Testis (tissue), 3 donors: ENCODE measurements around the gene CIBAR2. TPM values are rescaled to one million over a fixed set of nuclear protein-coding genes. Genes with fewer than 3 reads are reported as not detected.
A peak's percentile ranks its signal among the peaks of the same experiment; 100 is the strongest.

Source experiments
- DNase-seq: peaks from one replicate; pipeline ENCODE4 v3.0.0-alpha.2; 2019
- H3K27ac ChIP-seq, 2 donors: fragments of 200-600 bp; sonication (generic); one replicate each; pipeline ENCODE4 v1.5.1; 2019
- H3K27me3 ChIP-seq: fragments of 200-600 bp; sonication (generic); one replicate; pipeline ENCODE4 v1.5.1; 2019
- H3K36me3 ChIP-seq: fragments of 200-600 bp; sonication (generic); one replicate; pipeline ENCODE4 v1.5.1; 2017; ENCODE audit warnings: low read depth; ENCODE audit errors: missing control alignments
- H3K4me1 ChIP-seq: fragments of 200-600 bp; sonication (generic); one replicate; pipeline ENCODE4 v1.5.1; 2019
- H3K4me3 ChIP-seq, 2 donors: fragments of 200-600 bp; sonication (generic); one replicate each; pipeline ENCODE4 v1.5.1; 2017 to 2019
- H3K9me3 ChIP-seq: fragments of 200-600 bp; sonication (generic); one replicate; pipeline ENCODE4 v1.5.1; 2017
- CTCF ChIP-seq, 3 experiments: fragments of 450-650 bp in 2 of 3; fragments of 200-600 bp in 1 of 3; sonication (generic) in 1 of 3; IDR thresholded peaks; one replicate each; pipeline ENCODE4 v1.5.1; 2016 to 2019; ENCODE audit warnings: antibody characterized with exemption in 3 of 3, mild to moderate bottlenecking in 2 of 3, moderate library complexity in 1 of 3
- POLR2A ChIP-seq: fragments of 450-650 bp; IDR thresholded peaks from one replicate; pipeline ENCODE4 v1.6.1; 2017; ENCODE audit warnings: antibody characterized with exemption, mild to moderate bottlenecking, moderate library complexity
- WGBS, 2 donors: methylation state at CpG; one replicate each; pipeline ENCODE4 v1.1.5; 2018; 5-methylcytosine and 5-hydroxymethylcytosine counted together
- intact Hi-C: fragments of 100-400 bp; cut with DNase I; formaldehyde crosslinking; loops from one replicate; pipeline ENCODE4 v1.15.1; 2023; ENCODE audit warnings: low total_unique reads
- polyA plus RNA-seq: library from polyadenylated mRNA; stranded (reverse); fragments of 350-450 nt; fragmentation: Illumina TruSeq; extraction: RNeasy Lipid Tissue Mini Kit (QIAGEN cat#74804); gene quantifications from one replicate; pipeline ENCODE4 v1.2.3, GENCODE V29; 2014; ENCODE audit warnings: low read depth, low replicate concordance; ENCODE audit not compliant: insufficient read depth
- total RNA-seq, 2 donors: library from RNA; depleted of rRNA; stranded (reverse); fragments of >200 nt; gene quantifications; one replicate each; pipeline ENCODE4 v1.2.3, GENCODE V29; 2016

The CIBAR2 gene
- total and polyA plus RNA-seq, 3 donors from 2014 or later: 0.24 to 1.6 TPM; not detected in 1

GRCh38 chr16:85049706-85050305, 62.5 kb downstream of the CIBAR2 start:
- DNase-seq: no peak
- WGBS, 2 donors: 91 to 98% methylated on average over 13 to 15 of the region's 15 CpGs
- Histone ChIP-seq H3K27ac (no peak overlapping the region), H3K4me1 (peaks cover 26% of the 10 kb centered on the region), H3K9me3 (no peaks in the 10 kb centered on the region), H3K4me3 (no peak overlapping the region), H3K27me3 (no peaks in the 10 kb centered on the region), H3K36me3 (no peaks in the 10 kb centered on the region)
- TF ChIP-seq CTCF (IDR thresholded peaks at IDR 0.05) (no peak), POLR2A (no peak)
- intact Hi-C loops: no loop called here

- 82 to 86% methylated on average over 9 to 16 of the region's 17 CpGs for WGBS, 2 donors
- no peaks in the 10 kb centered on the region for H3K36me3 ChIP-seq
- intact Hi-C loops: no loop called here
- H3K9me3 ChIP-seq: no peaks in the 10 kb centered on the region
- H3K4me1 ChIP-seq: peaks cover 23% of the 10 kb centered on the region
- no peak overlapping the region for H3K4me3 ChIP-seq
- no peaks in the 10 kb centered on the region for H3K27me3 ChIP-seq
- TF ChIP-seq POLR2A: no peak
- H3K27ac ChIP-seq: no peak overlapping the region
- DNase-seq: peak; percentile 84
Observed at GRCh38 chr16:85048921-85049562, 63.2 kb downstream of the CIBAR2 start.

Other genes with a start within 250 kb of the CIBAR2 start
- gene ZDHHC7, start 100.9 kb downstream of the CIBAR2 start, total RNA-seq: 10 to 100 TPM; 35.0 to 42.7 TPM
- gene ZDHHC7, start 100.9 kb downstream of the CIBAR2 start, polyA plus RNA-seq: 29.4 TPM
- gene KIAA0513, start 84.7 kb downstream of the CIBAR2 start, total RNA-seq: 10 to 100 TPM; 18.4 to 18.7 TPM
- gene KIAA0513, start 84.7 kb downstream of the CIBAR2 start, polyA plus RNA-seq: 9.8 TPM